ENCODE measurements around the gene BBS9. TPM values are rescaled to one million over a fixed set of nuclear protein-coding genes. Genes with fewer than 3 reads are reported as not detected.

BBS9 gene
- total RNA-seq, 4 donors from 2014 or later = 17.8 to 27.5 (median 24.7) TPM

DNA sequence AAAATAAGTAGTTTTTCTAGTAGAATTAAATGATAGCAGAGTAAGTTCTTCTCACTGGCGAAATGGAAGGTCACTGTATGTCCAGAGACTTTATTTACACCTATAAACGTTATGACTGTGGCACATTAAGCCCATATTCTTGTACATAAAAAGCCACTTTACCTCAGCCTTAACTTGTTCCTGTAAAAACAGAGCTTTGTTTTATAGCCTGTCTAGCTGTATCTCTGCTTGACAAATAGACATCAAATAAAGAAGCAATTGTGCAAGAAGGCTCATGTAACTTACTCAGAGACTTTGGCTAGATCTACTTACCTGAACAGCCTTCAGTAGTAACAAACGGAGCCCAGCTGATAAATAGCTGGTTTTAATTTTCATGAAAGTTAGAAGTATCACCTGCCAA, 451.9 kb downstream of the BBS9 start:
- TF ChIP-seq, protein P1, sequence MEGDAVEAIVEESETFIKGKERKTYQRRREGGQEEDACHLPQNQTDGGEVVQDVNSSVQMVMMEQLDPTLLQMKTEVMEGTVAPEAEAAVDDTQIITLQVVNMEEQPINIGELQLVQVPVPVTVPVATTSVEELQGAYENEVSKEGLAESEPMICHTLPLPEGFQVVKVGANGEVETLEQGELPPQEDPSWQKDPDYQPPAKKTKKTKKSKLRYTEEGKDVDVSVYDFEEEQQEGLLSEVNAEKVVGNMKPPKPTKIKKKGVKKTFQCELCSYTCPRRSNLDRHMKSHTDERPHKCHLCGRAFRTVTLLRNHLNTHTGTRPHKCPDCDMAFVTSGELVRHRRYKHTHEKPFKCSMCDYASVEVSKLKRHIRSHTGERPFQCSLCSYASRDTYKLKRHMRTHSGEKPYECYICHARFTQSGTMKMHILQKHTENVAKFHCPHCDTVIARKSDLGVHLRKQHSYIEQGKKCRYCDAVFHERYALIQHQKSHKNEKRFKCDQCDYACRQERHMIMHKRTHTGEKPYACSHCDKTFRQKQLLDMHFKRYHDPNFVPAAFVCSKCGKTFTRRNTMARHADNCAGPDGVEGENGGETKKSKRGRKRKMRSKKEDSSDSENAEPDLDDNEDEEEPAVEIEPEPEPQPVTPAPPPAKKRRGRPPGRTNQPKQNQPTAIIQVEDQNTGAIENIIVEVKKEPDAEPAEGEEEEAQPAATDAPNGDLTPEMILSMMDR (IDR thresholded peaks at IDR 0.05; ENCODE audit: low read depth) = no peak

DNA sequence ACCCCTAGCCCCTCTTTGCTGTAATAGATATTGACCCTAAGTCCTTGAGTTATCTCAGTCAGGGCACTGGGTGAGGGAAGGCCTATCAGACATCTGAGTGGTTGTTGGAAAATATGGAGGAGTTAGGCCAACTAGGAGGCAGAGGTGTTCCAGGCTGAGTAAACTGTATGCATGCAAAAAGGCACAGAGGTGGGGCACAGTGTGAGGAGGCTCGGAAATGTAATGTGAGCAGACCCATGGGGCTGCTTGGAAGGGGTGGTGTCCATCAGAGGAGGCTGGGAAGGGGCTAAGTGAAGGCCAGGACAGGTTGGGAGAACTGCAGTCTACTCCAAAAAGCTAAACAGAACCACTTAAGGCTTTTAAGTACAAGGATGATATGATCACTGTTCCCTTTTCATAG, 452.7 kb downstream of the BBS9 start:
- TF ChIP-seq, protein P1 (IDR thresholded peaks at IDR 0.05; ENCODE audit: low read depth) = no peak

DNA sequence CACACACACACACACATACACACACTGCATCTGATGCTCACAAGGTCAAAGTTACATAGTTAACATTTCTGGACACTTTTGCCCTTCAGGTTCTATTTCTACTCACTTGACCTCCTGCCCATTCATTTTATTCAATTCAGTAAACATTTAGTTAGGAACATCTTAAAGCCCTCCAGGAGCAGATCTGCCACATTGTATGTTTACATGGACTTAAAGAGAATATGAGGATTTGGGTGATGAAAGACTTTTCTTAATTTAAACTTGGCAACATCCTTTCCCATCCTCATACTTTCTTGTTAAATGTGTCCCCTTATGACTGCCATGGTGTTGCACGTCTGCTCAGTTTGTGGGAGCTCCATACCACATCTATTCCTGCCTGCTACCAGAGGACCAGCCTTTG, 453.2 kb downstream of the BBS9 start:
- TF ChIP-seq, protein P1 (IDR thresholded peaks at IDR 0.05; ENCODE audit: low read depth) = no peak

DNA sequence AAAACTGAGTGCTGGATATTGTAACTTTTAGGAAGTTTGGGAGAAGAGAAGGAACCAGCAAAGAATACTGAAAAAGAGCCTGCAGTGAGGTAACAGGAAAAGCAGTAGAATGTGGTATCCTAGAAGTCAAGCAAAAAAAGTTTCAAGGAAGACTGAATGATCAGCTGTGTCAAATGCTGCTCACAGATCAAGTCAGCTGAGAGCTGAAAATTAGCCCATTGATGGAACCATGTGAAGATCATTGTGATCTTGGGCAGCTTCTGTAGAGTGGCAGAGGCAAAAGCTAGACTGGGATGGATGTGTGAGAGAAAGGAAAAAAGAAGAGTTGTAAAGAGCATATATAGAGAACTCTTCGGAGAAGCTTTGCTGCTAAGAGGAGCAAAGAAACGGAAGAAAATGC, 460.5 kb downstream of the BBS9 start:
- TF ChIP-seq, protein P1 (IDR thresholded peaks at IDR 0.05; ENCODE audit: low read depth) = no peak

DNA sequence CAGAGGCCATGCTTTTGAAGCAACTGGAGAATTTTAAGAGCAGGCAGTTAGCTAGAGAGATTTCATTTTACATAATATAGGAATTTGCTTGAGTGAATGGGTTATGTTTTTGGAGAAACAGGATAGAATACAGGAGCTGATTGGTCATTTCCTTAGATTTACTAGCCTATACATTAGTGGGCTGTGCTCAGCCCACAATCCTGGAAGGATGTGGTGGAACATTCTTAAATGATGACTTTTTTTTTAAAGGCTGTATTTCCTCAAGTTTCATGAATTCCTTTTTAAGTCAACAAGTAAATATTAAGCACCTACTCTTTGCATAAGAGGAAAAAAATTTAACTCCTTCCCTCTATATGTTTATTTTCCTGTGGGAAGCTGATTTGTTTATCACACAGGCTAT, 461.6 kb downstream of the BBS9 start:
- TF ChIP-seq, protein P1 (IDR thresholded peaks at IDR 0.05; ENCODE audit: low read depth) = no peak

DNA sequence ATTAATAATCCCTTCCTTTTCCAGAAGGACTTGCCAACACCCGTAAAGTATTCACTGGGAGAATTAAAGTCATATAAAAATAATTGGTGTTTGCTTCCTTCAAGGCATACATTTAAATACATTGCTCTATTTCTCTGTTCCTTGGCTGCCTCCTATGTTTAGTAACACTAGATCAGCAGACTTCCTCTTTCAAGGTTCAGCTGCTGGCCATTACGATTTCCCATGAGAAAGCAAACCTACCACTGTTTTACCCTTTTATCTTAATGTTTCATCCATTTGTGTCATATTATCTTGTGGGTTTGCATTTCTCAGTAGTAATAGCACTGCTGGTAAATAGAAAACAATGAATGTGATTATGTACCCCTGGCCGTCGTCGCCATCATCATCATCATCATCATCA, 462.1 kb downstream of the BBS9 start:
- TF ChIP-seq, protein P1 (IDR thresholded peaks at IDR 0.05; ENCODE audit: low read depth) = no peak

DNA sequence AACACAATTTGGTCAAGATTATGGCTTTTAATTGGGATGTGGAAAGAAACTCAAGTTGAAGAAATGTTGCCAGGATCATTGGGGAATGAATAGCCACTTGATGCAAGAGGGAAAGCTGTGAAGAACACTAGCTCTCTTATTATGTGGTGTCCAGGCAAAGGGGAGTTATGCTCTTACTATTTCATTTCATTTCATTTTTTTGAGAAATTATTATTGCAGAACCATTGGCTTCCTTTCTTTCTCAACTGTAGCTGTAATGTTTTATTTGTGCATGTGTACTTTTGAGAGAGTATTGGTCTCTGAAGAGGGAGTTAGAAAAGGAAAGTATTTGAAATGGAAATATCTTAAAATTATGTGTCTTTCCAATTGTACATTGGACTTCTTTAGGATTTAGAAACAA, 463.4 kb downstream of the BBS9 start:
- TF ChIP-seq, protein P1 (IDR thresholded peaks at IDR 0.05; ENCODE audit: low read depth) = no peak

Measured in subcutaneous adipose tissue (tissue), 4 donors.